GM12874 (cell line): ENCODE results near the gene CRIM1.

ENCODE experiments used
- TF ChIP-seq, protein P1 (sequence below): IDR thresholded peaks from 2 replicates; pipeline ENCODE4 v1.5.1; 2011; ENCODE audit warnings: low read depth, mild to moderate bottlenecking, control low read depth, low read length, moderate library complexity; ENCODE audit not compliant: insufficient read depth

The CRIM1 gene

DNA sequence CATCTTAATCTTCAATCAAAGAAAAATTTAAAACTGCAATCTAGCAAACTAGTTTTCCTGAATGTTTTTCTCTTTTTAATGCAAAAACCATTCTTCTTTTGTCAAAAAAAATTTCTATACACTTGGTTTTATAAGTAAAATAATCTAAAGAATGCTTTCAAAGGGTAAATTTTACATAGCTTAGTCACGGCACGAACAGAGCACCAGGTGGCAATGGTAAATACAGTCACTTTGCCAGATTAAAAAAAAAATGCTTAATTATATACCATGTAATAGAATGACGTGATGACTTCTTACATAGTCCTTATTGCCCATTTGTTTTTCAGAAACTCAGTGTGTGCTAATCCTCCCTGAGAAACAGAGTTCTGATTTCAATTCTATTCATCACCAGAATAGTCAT lies 232.0 kb downstream of the CRIM1 start:
- TF ChIP-seq, protein P1, sequence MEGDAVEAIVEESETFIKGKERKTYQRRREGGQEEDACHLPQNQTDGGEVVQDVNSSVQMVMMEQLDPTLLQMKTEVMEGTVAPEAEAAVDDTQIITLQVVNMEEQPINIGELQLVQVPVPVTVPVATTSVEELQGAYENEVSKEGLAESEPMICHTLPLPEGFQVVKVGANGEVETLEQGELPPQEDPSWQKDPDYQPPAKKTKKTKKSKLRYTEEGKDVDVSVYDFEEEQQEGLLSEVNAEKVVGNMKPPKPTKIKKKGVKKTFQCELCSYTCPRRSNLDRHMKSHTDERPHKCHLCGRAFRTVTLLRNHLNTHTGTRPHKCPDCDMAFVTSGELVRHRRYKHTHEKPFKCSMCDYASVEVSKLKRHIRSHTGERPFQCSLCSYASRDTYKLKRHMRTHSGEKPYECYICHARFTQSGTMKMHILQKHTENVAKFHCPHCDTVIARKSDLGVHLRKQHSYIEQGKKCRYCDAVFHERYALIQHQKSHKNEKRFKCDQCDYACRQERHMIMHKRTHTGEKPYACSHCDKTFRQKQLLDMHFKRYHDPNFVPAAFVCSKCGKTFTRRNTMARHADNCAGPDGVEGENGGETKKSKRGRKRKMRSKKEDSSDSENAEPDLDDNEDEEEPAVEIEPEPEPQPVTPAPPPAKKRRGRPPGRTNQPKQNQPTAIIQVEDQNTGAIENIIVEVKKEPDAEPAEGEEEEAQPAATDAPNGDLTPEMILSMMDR: no peak

- TF ChIP-seq, protein P1: no peak
These were observed 233.7 kb downstream of the CRIM1 start for GRCh38 chr2:36589230-36589630.

GRCh38 chr2:36594849-36595248 lies 239.3 kb downstream of the CRIM1 start:
- TF ChIP-seq, protein P1: no peak

DNA sequence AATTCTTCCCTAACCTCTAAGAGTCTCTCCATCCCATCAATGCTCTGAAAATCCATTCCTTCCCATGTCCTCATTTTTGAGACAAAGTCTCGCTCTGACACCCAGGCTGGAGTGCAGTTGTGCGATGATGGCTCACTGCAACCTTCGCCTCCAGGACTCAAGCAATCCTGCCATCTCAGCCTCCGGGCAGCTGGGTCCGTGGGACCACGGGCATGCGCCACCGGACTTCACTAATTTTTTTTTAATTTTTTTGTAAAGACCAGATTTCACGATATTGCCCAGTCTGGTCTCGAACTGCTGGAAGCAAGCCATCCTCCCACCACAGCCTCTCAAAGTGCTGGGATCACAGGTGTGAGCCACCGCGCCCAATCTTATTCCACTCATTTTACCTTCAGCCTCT lies 240.8 kb downstream of the CRIM1 start:
- TF ChIP-seq, protein P1: no peak

GRCh38 chr2:36597003-36597531 lies 241.5 kb downstream of the CRIM1 start:
- TF ChIP-seq, protein P1: no peak

GRCh38 chr2:36597532-36598377 lies 242.2 kb downstream of the CRIM1 start, which contains the start of gene FEZ2:
FEZ2 (minus strand) TSS chr2:36598168; CDS start chr2:36598142, 26 bp downstream.
- TF ChIP-seq, protein P1: no peak
